ENCODE results near the gene TEAD2.

GRCh38 chr19:49295208-49295880 is 66.9 kb downstream of the TEAD2 start:
- TF ChIP-seq CREB5 (CRISPR knock-in tag; IDR thresholded peaks at IDR 0.05; ENCODE audit: low read depth) (no peak), TCF4 (CRISPR knock-in tag; IDR thresholded peaks at IDR 0.05; ENCODE audit: borderline replicate concordance) (no peak), BACH2 (CRISPR knock-in tag; IDR thresholded peaks at IDR 0.05; ENCODE audit: borderline replicate concordance) (no peak), CSRNP3 (CRISPR knock-in tag; IDR thresholded peaks at IDR 0.05) (no peak)
